ENCODE data around the gene NOA1. TPM values are rescaled to one million over a fixed set of nuclear protein-coding genes. Genes with fewer than 3 reads are reported as not detected.
"Not testable (repeated sequence)": the region's sequence is repeated elsewhere in the genome, so short reads cannot be mapped to it uniquely, and the experiment has no call there.

Gene NOA1
- polyA plus RNA-seq, 3 donors: 10.4 to 12.6 (median 11.5) TPM

DNA sequence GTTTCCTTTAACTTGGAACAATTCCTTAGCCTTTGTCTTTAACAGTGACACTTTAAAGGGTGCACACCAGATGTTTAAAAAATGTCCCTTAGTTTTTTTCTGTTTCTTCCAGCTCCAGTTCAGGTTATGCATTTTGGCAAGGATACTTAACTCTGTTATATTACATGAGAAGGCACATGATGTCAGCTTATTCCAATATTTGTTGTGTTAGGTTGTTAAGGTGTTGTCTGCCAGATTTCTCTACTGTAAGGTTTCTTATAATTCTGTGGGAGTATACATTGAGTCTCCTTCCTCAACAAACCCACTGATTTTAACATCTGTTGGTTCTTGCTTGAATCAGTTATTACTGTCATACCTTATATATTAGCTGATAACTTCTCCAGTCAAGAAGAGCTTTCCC lies 36.4 kb downstream of the NOA1 start:
- DNase-seq: no peak
- Mint-ChIP-seq H3K4me3 (no peak overlapping the region), H3K4me1 (no peaks in the 10 kb centered on the region), H3K9me3 (peaks cover 0 to 4% (median 0%) of the 10 kb centered on the region in 7 donors), H3K36me3 (peaks cover 17 to 38% of the 10 kb centered on the region in 2 donors), H3K27me3 (ENCODE audit: low read depth in 3 of 3) (no peaks in the 10 kb centered on the region), H3K27ac (no peak overlapping the region)
- Histone ChIP-seq H4K20me1 (ENCODE audit: insufficient read depth, low read length) (no peaks in the 10 kb centered on the region), H3K27ac (ENCODE audit: low read depth in 1 of 2, low read length in 2 of 2) (no peak overlapping the region), H3K36me3 (replicated peaks in 1 of 2; ENCODE audit: control insufficient read depth in 1 of 2, insufficient read depth in 2 of 2, low read length in 2 of 2) (peaks cover 4 to 31% of the 10 kb centered on the region in 2 donors), H3K9me3 (replicated peaks in 1 of 2; ENCODE audit: control insufficient read depth in 1 of 2, insufficient read depth in 1 of 2, low read length in 2 of 2) (no peaks in the 10 kb centered on the region), H3K27me3 (ENCODE audit: control insufficient read depth in 2 of 2, insufficient read depth in 2 of 2, low read length in 2 of 2) (no peaks in the 10 kb centered on the region), H2AFZ (ENCODE audit: insufficient read depth, low read depth, low read length, poor library complexity, severe bottlenecking) (no peak overlapping the region), H3K4me2 (replicated peaks; ENCODE audit: extremely low read depth, low read length, poor library complexity, severe bottlenecking) (no peak overlapping the region), H3K4me1 (ENCODE audit: control insufficient read depth in 1 of 2, insufficient read depth in 2 of 2, low read length in 2 of 2) (no peaks in the 10 kb centered on the region), H3K9ac (ENCODE audit: insufficient read depth, low read length, poor library complexity, severe bottlenecking) (no peak overlapping the region), H3K79me2 (ENCODE audit: insufficient read depth, low read length) (no peaks in the 10 kb centered on the region), H3K4me3 (replicated peaks in 1 of 3; ENCODE audit: low read depth in 2 of 3, low read length in 3 of 3) (no peak overlapping the region)
- TF ChIP-seq, protein P1, sequence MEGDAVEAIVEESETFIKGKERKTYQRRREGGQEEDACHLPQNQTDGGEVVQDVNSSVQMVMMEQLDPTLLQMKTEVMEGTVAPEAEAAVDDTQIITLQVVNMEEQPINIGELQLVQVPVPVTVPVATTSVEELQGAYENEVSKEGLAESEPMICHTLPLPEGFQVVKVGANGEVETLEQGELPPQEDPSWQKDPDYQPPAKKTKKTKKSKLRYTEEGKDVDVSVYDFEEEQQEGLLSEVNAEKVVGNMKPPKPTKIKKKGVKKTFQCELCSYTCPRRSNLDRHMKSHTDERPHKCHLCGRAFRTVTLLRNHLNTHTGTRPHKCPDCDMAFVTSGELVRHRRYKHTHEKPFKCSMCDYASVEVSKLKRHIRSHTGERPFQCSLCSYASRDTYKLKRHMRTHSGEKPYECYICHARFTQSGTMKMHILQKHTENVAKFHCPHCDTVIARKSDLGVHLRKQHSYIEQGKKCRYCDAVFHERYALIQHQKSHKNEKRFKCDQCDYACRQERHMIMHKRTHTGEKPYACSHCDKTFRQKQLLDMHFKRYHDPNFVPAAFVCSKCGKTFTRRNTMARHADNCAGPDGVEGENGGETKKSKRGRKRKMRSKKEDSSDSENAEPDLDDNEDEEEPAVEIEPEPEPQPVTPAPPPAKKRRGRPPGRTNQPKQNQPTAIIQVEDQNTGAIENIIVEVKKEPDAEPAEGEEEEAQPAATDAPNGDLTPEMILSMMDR (IDR thresholded peaks at IDR 0.05): no peak
- intact Hi-C loops (cut with micrococcal nuclease): no loop called here

DNA sequence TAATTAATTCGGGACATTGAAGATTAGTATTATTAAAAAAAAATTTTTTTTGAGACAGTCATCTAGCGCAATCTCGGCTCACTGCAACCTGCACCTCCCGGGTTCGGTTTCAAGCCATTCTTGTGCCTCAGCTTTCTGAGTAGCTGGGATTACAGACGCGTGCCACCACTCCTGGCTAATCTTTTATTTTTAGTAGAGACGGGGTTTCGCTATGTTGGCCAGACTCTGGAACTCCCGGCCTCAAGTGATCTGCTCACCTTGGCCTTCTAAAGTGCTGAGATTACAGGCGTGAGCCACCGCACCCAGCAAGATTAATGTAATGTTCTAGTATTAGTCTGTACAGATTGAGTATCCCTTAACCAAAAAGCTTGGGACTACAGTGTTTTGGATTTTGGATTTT lies 37.0 kb downstream of the NOA1 start:
- DNase-seq: no peak
- Mint-ChIP-seq H3K36me3 (peaks cover 17 to 38% of the 10 kb centered on the region in 2 donors), H3K27ac (peak overlapping the region in 1 of 7 donors; percentile 68), H3K4me1 (no peaks in the 10 kb centered on the region), H3K4me3 (no peak overlapping the region), H3K27me3 (ENCODE audit: low read depth in 3 of 3) (no peaks in the 10 kb centered on the region), H3K9me3 (peaks cover 0 to 4% (median 0%) of the 10 kb centered on the region in 7 donors)
- TF ChIP-seq, protein P1 (IDR thresholded peaks at IDR 0.05): no peak
- H3K36me3 ChIP-seq (replicated peaks in 1 of 2; ENCODE audit: control insufficient read depth in 1 of 2, insufficient read depth in 2 of 2, low read length in 2 of 2): peaks cover 4 to 34% of the 10 kb centered on the region in 2 donors
- no peak overlapping the region for H3K9ac ChIP-seq (ENCODE audit: insufficient read depth, low read length, poor library complexity, severe bottlenecking)
- H2AFZ ChIP-seq (ENCODE audit: insufficient read depth, low read depth, low read length, poor library complexity, severe bottlenecking): no peak overlapping the region
- H3K4me3 ChIP-seq (replicated peaks in 1 of 3; ENCODE audit: low read depth in 2 of 3, low read length in 3 of 3): no peak overlapping the region
- H3K4me2 ChIP-seq (replicated peaks; ENCODE audit: extremely low read depth, low read length, poor library complexity, severe bottlenecking): no peak overlapping the region
- H3K79me2 ChIP-seq (ENCODE audit: insufficient read depth, low read length): no peaks in the 10 kb centered on the region
- H3K27ac ChIP-seq (ENCODE audit: low read depth in 1 of 2, low read length in 2 of 2): no peak overlapping the region
- H3K27me3 ChIP-seq (ENCODE audit: control insufficient read depth in 2 of 2, insufficient read depth in 2 of 2, low read length in 2 of 2): no peaks in the 10 kb centered on the region
- H3K4me1 ChIP-seq (ENCODE audit: control insufficient read depth in 1 of 2, insufficient read depth in 2 of 2, low read length in 2 of 2): no peaks in the 10 kb centered on the region
- 100% methylated on average over 5 of the region's 12 CpGs for WGBS (ENCODE audit: insufficient coverage)
- H4K20me1 ChIP-seq (ENCODE audit: insufficient read depth, low read length): no peaks in the 10 kb centered on the region
- intact Hi-C loops (cut with micrococcal nuclease): no loop called here
- no peaks in the 10 kb centered on the region for H3K9me3 ChIP-seq (replicated peaks in 1 of 2; ENCODE audit: control insufficient read depth in 1 of 2, insufficient read depth in 1 of 2, low read length in 2 of 2)

DNA sequence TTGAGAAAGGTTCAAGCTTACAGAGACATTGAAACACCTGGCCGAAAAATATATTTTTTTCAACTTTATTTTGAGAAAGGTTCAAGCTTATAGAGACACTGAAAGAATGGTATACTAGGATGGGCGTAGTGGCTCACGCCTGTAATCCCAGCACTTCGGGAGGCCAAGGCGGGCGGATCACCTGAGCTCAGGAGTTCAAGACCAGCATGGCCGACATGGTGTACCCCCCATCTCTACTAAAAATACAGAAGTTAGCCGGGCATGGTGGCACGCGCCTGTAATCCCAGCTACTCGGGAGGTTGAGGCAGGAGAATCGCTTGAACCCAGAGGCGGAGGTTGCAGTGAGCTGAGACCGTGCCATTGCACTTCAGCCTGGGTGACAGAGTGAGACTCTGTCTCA lies 37.6 kb downstream of the NOA1 start:
- H3K36me3 Mint-ChIP-seq: peaks cover 19 to 38% of the 10 kb centered on the region in 2 donors
- H3K27ac Mint-ChIP-seq; intact Hi-C loops (cut with micrococcal nuclease); H3K4me1 Mint-ChIP-seq; H3K27me3 ChIP-seq (ENCODE audit: control insufficient read depth in 2 of 2, insufficient read depth in 2 of 2, low read length in 2 of 2); H3K4me1 ChIP-seq (ENCODE audit: control insufficient read depth in 1 of 2, insufficient read depth in 2 of 2, low read length in 2 of 2); H3K27ac ChIP-seq (ENCODE audit: low read depth in 1 of 2, low read length in 2 of 2); H3K9me3 Mint-ChIP-seq; H2AFZ ChIP-seq (ENCODE audit: insufficient read depth, low read depth, low read length, poor library complexity, severe bottlenecking); H3K4me3 ChIP-seq (replicated peaks in 1 of 3; ENCODE audit: low read depth in 2 of 3, low read length in 3 of 3); H3K9ac ChIP-seq (ENCODE audit: insufficient read depth, low read length, poor library complexity, severe bottlenecking); H3K79me2 ChIP-seq (ENCODE audit: insufficient read depth, low read length); H3K4me3 Mint-ChIP-seq; H4K20me1 ChIP-seq (ENCODE audit: insufficient read depth, low read length); DNase-seq; H3K4me2 ChIP-seq (replicated peaks; ENCODE audit: extremely low read depth, low read length, poor library complexity, severe bottlenecking); H3K9me3 ChIP-seq (replicated peaks in 1 of 2; ENCODE audit: control insufficient read depth in 1 of 2, insufficient read depth in 1 of 2, low read length in 2 of 2); H3K27me3 Mint-ChIP-seq (ENCODE audit: low read depth in 3 of 3): not testable (repeated sequence)
- H3K36me3 ChIP-seq (replicated peaks in 1 of 2; ENCODE audit: control insufficient read depth in 1 of 2, insufficient read depth in 2 of 2, low read length in 2 of 2): peaks cover 4 to 40% of the 10 kb centered on the region in 2 donors
- WGBS (ENCODE audit: insufficient coverage): 98% methylated on average over 10 of the region's 14 CpGs

All from CD14-positive monocyte (primary cell).